Fibroblast of villous mesenchyme (primary cell): Measurements from ENCODE around the gene PTPRA. TPM values are rescaled to one million over a fixed set of nuclear protein-coding genes. Genes with fewer than 3 reads are reported as not detected.

Experiments
- DNase-seq: peaks from one replicate; pipeline ENCODE4 v3.0.0-alpha.2; 2010; ENCODE audit warnings: low read depth
- H3K4me3 ChIP-seq: 2 replicates; pipeline ENCODE4 v1.5.1; 2011; ENCODE audit warnings: low read depth, mild to moderate bottlenecking, low read length
- total RNA-seq: library from RNA; depleted of rRNA; stranded (reverse); fragments of >200 nt; gene quantifications from 2 replicates; pipeline ENCODE4 v1.2.3, GENCODE V29; 2012
- TF ChIP-seq, protein P1 (sequence below): IDR thresholded peaks from 2 replicates; pipeline ENCODE4 v1.5.1; 2012; ENCODE audit warnings: low read depth, mild to moderate bottlenecking, low read length; ENCODE audit not compliant: insufficient read depth

The PTPRA gene
- total RNA-seq, 1 donor, result 41.5 TPM

DNA sequence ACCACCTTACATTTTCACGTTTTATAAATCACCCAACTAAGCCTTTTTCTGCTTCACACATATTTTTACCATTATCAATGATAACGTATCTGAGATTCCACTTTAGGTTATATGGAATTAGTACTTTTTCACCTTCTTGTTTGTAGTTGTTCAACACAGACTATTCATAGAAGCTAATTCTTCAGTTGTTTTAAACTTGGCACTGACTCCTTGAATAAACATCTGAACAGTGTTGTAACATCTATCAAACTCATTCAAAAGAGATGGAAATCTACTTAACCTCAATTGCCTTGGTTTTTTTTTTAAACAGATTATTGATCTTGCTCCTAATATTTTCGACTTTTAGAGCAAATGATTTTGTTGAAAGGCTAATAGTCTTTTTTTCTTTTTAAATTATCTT is 34.2 kb downstream of the PTPRA start:
- TF ChIP-seq, protein P1, sequence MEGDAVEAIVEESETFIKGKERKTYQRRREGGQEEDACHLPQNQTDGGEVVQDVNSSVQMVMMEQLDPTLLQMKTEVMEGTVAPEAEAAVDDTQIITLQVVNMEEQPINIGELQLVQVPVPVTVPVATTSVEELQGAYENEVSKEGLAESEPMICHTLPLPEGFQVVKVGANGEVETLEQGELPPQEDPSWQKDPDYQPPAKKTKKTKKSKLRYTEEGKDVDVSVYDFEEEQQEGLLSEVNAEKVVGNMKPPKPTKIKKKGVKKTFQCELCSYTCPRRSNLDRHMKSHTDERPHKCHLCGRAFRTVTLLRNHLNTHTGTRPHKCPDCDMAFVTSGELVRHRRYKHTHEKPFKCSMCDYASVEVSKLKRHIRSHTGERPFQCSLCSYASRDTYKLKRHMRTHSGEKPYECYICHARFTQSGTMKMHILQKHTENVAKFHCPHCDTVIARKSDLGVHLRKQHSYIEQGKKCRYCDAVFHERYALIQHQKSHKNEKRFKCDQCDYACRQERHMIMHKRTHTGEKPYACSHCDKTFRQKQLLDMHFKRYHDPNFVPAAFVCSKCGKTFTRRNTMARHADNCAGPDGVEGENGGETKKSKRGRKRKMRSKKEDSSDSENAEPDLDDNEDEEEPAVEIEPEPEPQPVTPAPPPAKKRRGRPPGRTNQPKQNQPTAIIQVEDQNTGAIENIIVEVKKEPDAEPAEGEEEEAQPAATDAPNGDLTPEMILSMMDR, result no peak
- no peak overlapping the region for H3K4me3 ChIP-seq
- no peak for DNase-seq

DNA sequence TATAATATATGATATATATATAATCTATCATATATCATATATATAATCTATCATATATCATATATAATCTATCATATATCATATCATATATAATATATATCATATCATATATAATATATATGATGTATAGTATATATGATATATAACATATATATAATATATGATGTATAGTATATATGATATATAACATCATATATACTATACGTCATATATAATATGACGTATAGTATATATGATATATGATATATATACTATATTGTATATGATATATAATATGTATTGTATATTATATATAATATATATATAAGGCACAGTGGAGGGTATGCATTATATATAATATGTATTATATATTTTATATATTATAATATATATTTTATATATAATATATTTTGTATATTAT is 36.7 kb downstream of the PTPRA start:
- no peak for DNase-seq
- H3K4me3 ChIP-seq, result no peak overlapping the region
- TF ChIP-seq, protein P1, result no peak

DNA sequence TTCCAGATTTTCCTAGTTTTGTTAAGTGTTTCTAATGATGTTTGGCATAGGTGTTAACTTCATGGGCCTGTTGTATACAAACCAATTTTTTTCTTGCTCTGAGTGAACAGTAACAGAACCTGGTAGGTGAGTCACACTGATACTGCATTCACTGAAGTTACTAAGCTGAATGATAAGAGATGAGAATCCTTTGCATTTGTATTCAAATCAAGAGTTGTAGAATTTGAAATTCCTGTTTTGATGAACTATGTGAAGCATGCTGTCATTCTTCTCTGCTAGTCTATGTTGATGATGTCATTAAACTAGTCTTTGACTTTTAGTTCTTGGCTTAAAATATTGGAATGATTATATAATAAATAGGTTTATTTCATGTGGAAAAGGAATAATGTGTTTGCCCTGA is 37.9 kb downstream of the PTPRA start:
- no peak for DNase-seq
- TF ChIP-seq, protein P1, result no peak

DNA sequence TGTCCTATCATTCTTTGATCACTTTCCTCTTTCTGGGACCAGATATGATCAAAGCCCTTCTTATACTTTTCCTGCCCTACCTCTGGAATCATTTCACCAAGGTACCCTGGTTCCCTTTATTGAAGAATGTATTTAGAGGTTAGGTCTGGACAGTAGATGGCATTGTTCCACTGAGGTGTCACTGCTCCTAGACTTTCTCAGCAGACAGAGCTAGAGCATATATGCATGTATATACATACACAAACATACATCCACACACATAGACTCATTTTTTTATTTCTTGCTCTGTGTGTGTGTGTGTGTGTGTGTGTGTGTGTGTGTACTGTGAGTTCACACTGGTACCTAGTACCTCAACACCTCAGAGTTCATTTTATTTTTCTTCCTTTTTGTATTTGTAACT is 40.9 kb downstream of the PTPRA start:
- H3K4me3 ChIP-seq, result no peak overlapping the region
- peak; percentile 26 for DNase-seq
- TF ChIP-seq, protein P1, result peak; percentile 25

More for the DNA sequence above, 37.9 kb downstream of the PTPRA start:
- H3K4me3 ChIP-seq, result no peak overlapping the region

DNA sequence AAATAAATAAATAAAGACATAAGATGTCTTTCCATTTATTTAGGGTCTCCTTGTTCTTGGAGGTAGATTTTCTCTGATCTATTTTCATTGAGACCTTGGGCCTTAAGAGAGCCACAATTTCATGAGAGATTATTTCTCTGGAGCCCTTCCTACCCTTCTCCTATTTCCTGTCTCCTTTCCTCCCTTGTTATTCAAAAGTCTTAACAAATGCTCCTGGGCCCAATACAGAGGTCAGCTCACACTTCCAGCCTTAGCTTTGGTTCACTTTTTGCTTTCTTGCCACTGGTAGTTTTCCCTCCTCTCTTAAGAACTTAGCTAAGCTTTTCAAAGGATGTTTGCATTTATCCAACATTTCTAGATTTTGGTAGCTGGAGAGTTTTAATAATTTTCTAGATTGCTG is 44.0 kb downstream of the PTPRA start:
- no peak for DNase-seq
- H3K4me3 ChIP-seq, result no peak overlapping the region
- TF ChIP-seq, protein P1, result no peak

DNA sequence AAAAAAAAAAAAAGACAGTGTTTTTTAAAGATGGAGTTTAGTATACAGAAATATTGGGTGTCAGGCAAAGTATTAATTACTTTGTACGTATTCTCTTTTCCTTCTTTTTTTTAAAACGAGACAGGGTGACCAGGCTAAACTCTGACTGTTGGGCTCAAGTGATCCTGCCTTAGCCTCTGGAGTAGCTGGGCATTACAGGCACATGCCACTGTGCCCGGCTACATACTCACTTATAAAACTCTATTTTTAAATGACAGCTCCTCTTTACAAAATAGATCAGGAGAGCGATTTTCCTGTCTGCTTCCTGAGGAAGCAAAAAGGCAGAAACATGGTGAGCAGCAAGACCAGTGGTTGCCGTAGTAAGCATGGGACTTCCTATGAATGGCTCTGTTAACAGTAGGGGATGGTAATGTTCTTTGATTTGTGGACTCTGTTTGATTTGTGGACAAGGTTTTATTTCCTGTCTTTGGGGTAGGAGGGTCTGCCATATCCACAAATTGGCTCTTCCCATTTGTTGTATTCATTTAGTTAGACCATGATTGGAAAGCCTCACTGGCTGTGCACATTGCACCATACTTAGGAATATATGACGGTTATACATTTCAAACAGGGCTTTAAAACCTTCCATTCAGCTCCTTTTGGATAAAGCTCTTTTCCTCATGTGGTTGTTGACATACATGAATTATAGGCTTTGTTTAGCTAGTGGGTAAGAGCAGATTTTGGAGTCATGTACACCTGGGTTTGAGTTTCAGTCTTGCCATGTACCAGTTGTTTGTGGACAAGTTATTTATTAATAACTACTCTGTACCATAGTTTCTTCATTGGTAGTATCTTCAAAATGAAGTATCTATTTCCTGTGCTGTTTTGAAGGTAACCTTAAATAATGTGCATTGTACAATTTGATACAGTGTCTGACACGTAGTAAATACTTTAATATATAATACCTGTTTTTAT is 45.1 kb downstream of the PTPRA start:
- DNase-seq, result no peak
- TF ChIP-seq, protein P1, result no peak
- no peak overlapping the region for H3K4me3 ChIP-seq
